Measurements from ENCODE around the gene SLC7A6. TPM values are rescaled to one million over a fixed set of nuclear protein-coding genes. Genes with fewer than 3 reads are reported as not detected.

Gene SLC7A6
- total and polyA plus RNA-seq, 2 of the 8 experiments (the other 6 are each of a cell fraction or from before 2014, with no cell fraction given), result 28.0 to 37.8 TPM

- no peak for TF ChIP-seq CHD7 (IDR thresholded peaks at IDR 0.05; ENCODE audit: insufficient replicate concordance, low read length)
- TF ChIP-seq CHD1 (IDR thresholded peaks at IDR 0.05; ENCODE audit: low read depth, low read length), result no peak
- TF ChIP-seq FOSL1 (IDR thresholded peaks at IDR 0.05; ENCODE audit: insufficient read depth, low read depth, low read length), result no peak
- no peak for TF ChIP-seq HDAC6 (IDR thresholded peaks at IDR 0.05; ENCODE audit: low read depth, low read length)
- no peak for TF ChIP-seq TEAD4 (IDR thresholded peaks at IDR 0.05; ENCODE audit: low read depth, low read length)
- no peak for TF ChIP-seq RNF2 (IDR thresholded peaks at IDR 0.05; ENCODE audit: borderline replicate concordance, low read depth, low read length, missing control alignments, poor library complexity, severe bottlenecking)
Measured at GRCh38 chr16:68251832-68252231, 12.5 kb upstream of the SLC7A6 start (continued).
